ENCODE measurements around the gene PLEKHM2. TPM values are rescaled to one million over a fixed set of nuclear protein-coding genes. Genes with fewer than 3 reads are reported as not detected.
A peak's percentile ranks its signal among the peaks of the same experiment; 100 is the strongest.

PLEKHM2 gene
- total RNA-seq, 1 experiment from 2014 or later, result 38.5 TPM

GRCh38 chr1:15702722-15703550 is 18.8 kb downstream of the PLEKHM2 start:
- intact Hi-C loops (cut with micrococcal nuclease), result no loop called here
- Histone ChIP-seq H3K4me3 (replicated peaks in 1 of 2; ENCODE audit: low read depth in 1 of 2, low read length in 2 of 2) (no peak overlapping the region), H3K27ac (ENCODE audit: low read depth, low read length) (no peak overlapping the region), H3K79me2 (ENCODE audit: insufficient read depth, low read length) (peaks cover 21% of the 10 kb centered on the region; the same call in 1 of the 2 replicates), H4K20me1 (ENCODE audit: insufficient read depth) (no peaks in the 10 kb centered on the region), H3K9me3 (ENCODE audit: control insufficient read depth in 1 of 2, insufficient read depth in 1 of 2, low read depth in 1 of 2, low read length in 2 of 2) (no peaks in the 10 kb centered on the region), H3K4me2 (ENCODE audit: low read length) (no peak overlapping the region), H3K9ac (ENCODE audit: low read length) (no peak overlapping the region), H3K36me3 (ENCODE audit: control insufficient read depth in 1 of 2, insufficient read depth in 2 of 2, low read length in 2 of 2) (no peaks in the 10 kb centered on the region), H3K27me3 (ENCODE audit: insufficient read depth, low read length) (no peaks in the 10 kb centered on the region), H3K9me2 (ENCODE audit: insufficient read depth) (no peaks in the 10 kb centered on the region), H2AFZ (ENCODE audit: low read depth, low read length, poor library complexity, severe bottlenecking) (no peak overlapping the region), H3K4me1 (ENCODE audit: control insufficient read depth in 1 of 2, insufficient read depth in 2 of 2, low read length in 2 of 2) (peaks cover 0 to 3% of the 10 kb centered on the region in 2 experiments; a peak in 1 of 4 replicates)
- no peak for DNase-seq (ENCODE audit: low read depth, low spot score)
- POLR2A ChIA-PET, result no interaction called here
- peak; percentile 92 for ATAC-seq
- RAD21 ChIA-PET (ENCODE audit: low non-redundant PET in 1 of 2, low total read pairs in 2 of 2, uncharacterized antibody in 2 of 2, unreplicated experiment in 2 of 2), result no interaction called here
- TF ChIP-seq CBX3 (IDR thresholded peaks at IDR 0.05; ENCODE audit: low read depth), result no peak
- TF ChIP-seq RAD21 (IDR thresholded peaks at IDR 0.05; ENCODE audit: low read depth), result peak; percentile 44; the same call in 1 of the 2 replicates
- TF ChIP-seq, protein P1, sequence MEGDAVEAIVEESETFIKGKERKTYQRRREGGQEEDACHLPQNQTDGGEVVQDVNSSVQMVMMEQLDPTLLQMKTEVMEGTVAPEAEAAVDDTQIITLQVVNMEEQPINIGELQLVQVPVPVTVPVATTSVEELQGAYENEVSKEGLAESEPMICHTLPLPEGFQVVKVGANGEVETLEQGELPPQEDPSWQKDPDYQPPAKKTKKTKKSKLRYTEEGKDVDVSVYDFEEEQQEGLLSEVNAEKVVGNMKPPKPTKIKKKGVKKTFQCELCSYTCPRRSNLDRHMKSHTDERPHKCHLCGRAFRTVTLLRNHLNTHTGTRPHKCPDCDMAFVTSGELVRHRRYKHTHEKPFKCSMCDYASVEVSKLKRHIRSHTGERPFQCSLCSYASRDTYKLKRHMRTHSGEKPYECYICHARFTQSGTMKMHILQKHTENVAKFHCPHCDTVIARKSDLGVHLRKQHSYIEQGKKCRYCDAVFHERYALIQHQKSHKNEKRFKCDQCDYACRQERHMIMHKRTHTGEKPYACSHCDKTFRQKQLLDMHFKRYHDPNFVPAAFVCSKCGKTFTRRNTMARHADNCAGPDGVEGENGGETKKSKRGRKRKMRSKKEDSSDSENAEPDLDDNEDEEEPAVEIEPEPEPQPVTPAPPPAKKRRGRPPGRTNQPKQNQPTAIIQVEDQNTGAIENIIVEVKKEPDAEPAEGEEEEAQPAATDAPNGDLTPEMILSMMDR (IDR thresholded peaks at IDR 0.05 in 2 of 3, conservative IDR thresholded peaks at IDR 0.05 in 1 of 3; ENCODE audit: borderline replicate concordance in 1 of 3, insufficient read depth in 1 of 3, low read depth in 2 of 3, low read length in 2 of 3), result peak; percentile 9 to 34 (median 21); a peak in 3 of 6 replicates
- no TSS peak for BruUV-seq (replicated peaks)
- CTCF ChIA-PET, result no interaction called here

GRCh38 chr1:15703562-15703961 is 19.4 kb downstream of the PLEKHM2 start:
- Histone ChIP-seq H2AFZ (ENCODE audit: low read depth, low read length, poor library complexity, severe bottlenecking) (no peak overlapping the region), H3K36me3 (ENCODE audit: control insufficient read depth in 1 of 2, insufficient read depth in 2 of 2, low read length in 2 of 2) (no peaks in the 10 kb centered on the region), H3K4me1 (ENCODE audit: control insufficient read depth in 1 of 2, insufficient read depth in 2 of 2, low read length in 2 of 2) (peaks cover 0 to 3% of the 10 kb centered on the region in 2 experiments; a peak in 1 of 4 replicates), H3K9me2 (ENCODE audit: insufficient read depth) (no peaks in the 10 kb centered on the region), H3K27ac (ENCODE audit: low read depth, low read length) (no peak overlapping the region), H3K4me3 (replicated peaks in 1 of 2; ENCODE audit: low read depth in 1 of 2, low read length in 2 of 2) (no peak overlapping the region), H3K9ac (ENCODE audit: low read length) (no peak overlapping the region), H3K27me3 (ENCODE audit: insufficient read depth, low read length) (no peaks in the 10 kb centered on the region), H3K79me2 (ENCODE audit: insufficient read depth, low read length) (peaks cover 21% of the 10 kb centered on the region; the same call in 1 of the 2 replicates), H3K9me3 (ENCODE audit: control insufficient read depth in 1 of 2, insufficient read depth in 1 of 2, low read depth in 1 of 2, low read length in 2 of 2) (no peaks in the 10 kb centered on the region), H4K20me1 (ENCODE audit: insufficient read depth) (no peaks in the 10 kb centered on the region), H3K4me2 (ENCODE audit: low read length) (no peak overlapping the region)
- ATAC-seq (0 out of 2 replicates have a peak, but pooled peaks have one; percentile 33), DNase-seq (ENCODE audit: low read depth, low spot score) (no peak)
- BruUV-seq (replicated peaks), result no TSS peak
- ChIA-PET RAD21 (ENCODE audit: low non-redundant PET in 1 of 2, low total read pairs in 2 of 2, uncharacterized antibody in 2 of 2, unreplicated experiment in 2 of 2) (no interaction called here), POLR2A (no interaction called here), CTCF (no interaction called here)
- intact Hi-C loops (cut with micrococcal nuclease), result no loop called here
- TF ChIP-seq ELF1 (IDR thresholded peaks at IDR 0.05; ENCODE audit: borderline replicate concordance, low read depth), result no peak
- no peak for TF ChIP-seq SP1 (IDR thresholded peaks at IDR 0.05; ENCODE audit: low read depth)
- TF ChIP-seq FOSL1 (IDR thresholded peaks at IDR 0.05; ENCODE audit: low read depth), result no peak
- TF ChIP-seq SRF (IDR thresholded peaks at IDR 0.05; ENCODE audit: low read depth), result no peak
- no peak for TF ChIP-seq EZH2 (IDR thresholded peaks at IDR 0.05)
- TF ChIP-seq RAD21 (IDR thresholded peaks at IDR 0.05; ENCODE audit: low read depth), result no peak
- TF ChIP-seq, protein P2, sequence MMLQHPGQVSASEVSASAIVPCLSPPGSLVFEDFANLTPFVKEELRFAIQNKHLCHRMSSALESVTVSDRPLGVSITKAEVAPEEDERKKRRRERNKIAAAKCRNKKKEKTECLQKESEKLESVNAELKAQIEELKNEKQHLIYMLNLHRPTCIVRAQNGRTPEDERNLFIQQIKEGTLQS (IDR thresholded peaks at IDR 0.05), result no peak
- no peak for TF ChIP-seq EGR1 (IDR thresholded peaks at IDR 0.05; ENCODE audit: low read depth)
- TF ChIP-seq, protein P1 (IDR thresholded peaks at IDR 0.05 in 2 of 3, conservative IDR thresholded peaks at IDR 0.05 in 1 of 3; ENCODE audit: borderline replicate concordance in 1 of 3, insufficient read depth in 1 of 3, low read depth in 2 of 3, low read length in 2 of 3), result no peak
- TF ChIP-seq, protein P3, sequence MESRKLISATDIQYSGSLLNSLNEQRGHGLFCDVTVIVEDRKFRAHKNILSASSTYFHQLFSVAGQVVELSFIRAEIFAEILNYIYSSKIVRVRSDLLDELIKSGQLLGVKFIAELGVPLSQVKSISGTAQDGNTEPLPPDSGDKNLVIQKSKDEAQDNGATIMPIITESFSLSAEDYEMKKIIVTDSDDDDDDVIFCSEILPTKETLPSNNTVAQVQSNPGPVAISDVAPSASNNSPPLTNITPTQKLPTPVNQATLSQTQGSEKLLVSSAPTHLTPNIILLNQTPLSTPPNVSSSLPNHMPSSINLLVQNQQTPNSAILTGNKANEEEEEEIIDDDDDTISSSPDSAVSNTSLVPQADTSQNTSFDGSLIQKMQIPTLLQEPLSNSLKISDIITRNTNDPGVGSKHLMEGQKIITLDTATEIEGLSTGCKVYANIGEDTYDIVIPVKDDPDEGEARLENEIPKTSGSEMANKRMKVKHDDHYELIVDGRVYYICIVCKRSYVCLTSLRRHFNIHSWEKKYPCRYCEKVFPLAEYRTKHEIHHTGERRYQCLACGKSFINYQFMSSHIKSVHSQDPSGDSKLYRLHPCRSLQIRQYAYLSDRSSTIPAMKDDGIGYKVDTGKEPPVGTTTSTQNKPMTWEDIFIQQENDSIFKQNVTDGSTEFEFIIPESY (IDR thresholded peaks at IDR 0.05; ENCODE audit: extremely low read depth, insufficient replicate concordance, low read length), result no peak
- TF ChIP-seq CEBPB (IDR thresholded peaks at IDR 0.05; ENCODE audit: low read depth), result no peak

Data from HCT116 (cell line).